NCI-H2196 treated with DMSO at 0.1 percent for 48 hours (cell line): Measurements from ENCODE around the gene SCD5.

Source experiments
- DNase-seq: peaks from one replicate; lab custom pipeline; 2025; ENCODE audit not compliant: unreplicated experiment; lab: John Stamatoyannopoulos, UW

The SCD5 gene

DNA sequence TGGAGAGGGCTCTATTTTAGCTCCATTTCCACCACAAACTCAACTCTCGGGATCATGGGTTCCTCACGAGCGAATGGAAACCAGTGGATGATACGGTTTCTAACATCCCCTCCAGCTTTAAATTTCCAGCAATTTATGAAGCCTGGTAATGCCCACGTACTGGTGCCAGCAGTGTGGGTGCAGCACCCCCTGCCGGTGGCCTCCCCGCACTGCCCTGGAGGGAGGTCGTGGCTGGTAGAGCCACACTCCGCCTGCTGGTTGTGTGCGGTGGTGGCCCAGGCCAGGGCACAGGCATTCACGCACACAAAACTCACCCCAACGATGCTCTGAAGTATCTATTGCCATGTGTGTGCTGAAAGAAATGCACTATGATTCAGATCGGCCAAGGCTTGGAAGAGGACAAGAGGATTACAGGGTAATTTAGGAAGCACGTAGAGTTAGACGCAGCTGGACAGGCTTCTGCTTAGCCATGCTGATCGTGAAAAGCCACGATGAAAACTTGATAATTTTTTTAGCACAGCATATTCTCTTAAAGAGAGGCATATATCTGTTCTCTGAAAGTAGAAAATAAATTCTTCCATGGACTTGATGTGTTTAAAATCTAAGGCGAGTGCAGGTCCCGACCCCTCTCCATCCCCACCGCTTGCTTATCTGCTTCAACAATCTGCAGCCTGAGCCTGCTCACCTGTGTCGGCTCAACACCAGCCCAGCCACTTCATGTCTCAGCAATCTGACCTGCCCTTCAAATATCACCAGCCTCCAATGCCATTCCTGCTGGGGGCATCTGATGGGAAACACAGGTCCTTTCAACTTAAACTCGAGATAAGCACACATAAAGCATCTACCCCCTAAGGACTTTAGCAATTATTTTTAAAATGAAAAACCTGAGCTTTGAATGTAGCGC lies 59.1 kb downstream of the SCD5 start:
- DNase-seq = no peak

DNA sequence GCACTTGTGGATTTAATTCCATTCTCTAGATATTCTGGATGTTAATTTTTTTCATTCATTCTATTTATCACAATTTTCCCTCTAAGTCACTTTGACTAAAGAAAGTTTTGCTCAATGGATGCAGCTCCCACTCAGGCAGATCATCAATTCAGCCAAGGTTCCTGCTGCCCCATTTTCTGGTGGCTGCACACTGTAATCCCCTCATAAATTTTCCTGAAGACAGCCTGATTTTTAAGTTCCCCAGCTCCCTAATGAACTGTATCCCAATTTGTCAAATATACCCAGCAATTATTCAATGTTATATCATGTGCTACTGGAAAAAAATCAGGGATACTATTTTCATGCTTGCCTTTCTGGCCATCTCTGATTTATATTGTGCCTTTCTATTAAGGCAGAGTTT lies 61.2 kb downstream of the SCD5 start:
- DNase-seq = no peak

DNA sequence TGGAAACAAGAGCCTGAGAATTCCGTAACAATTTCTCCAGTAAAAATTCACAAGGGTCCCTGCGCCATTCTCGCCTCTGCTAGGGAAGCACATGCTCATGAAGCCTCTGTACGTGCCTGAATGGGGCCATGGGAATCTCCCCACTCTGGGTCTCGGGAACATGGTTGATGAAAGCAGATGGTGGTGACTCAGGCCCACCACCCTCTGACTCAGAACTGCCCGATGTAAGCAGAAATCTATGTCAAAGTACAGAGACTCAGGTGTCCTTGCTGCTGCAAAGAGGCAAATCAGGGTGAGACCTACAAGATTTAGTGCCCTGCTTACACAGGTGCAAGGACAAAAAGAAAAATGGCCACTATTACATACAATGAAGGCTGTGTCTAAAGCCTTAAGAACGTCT lies 65.0 kb downstream of the SCD5 start:
- no peak for DNase-seq

DNA sequence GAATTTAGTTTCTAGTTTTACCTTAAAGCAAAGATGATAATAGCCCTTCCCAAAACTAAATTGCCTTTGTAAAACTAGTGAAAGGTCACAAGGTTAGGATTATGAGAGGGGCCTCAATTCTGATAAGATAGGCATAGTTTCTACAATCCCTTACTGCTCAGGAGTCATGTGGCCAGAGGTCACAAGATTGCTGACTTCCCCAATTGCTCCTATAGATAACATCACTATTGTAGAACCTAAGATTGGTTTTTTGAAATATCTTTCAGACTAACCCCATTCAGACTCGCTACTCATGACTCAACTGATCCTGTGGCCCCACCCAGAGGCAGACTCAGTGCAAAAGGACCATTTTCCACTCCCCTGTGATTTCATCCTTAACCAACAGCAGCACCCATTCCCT lies 70.3 kb downstream of the SCD5 start:
- no peak for DNase-seq

DNA sequence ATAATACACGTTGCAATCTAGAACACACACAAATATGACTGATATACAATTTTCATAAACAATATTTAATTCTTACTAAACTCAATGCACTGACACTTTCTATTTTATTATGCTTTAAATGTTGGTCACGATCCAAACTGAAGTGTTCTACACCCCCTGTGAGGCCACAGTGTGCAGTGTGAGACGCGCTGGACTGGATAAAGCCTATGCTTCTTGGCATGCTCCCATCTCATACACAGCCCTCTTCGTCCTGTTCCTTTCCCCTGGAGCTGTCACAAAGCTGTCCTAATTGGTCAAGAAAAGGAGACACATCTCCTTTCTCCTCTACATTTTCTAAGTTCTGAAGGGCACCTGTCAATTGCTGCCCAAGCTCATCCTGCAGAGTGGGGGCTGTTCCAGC lies 72.0 kb downstream of the SCD5 start:
- no peak for DNase-seq

DNA sequence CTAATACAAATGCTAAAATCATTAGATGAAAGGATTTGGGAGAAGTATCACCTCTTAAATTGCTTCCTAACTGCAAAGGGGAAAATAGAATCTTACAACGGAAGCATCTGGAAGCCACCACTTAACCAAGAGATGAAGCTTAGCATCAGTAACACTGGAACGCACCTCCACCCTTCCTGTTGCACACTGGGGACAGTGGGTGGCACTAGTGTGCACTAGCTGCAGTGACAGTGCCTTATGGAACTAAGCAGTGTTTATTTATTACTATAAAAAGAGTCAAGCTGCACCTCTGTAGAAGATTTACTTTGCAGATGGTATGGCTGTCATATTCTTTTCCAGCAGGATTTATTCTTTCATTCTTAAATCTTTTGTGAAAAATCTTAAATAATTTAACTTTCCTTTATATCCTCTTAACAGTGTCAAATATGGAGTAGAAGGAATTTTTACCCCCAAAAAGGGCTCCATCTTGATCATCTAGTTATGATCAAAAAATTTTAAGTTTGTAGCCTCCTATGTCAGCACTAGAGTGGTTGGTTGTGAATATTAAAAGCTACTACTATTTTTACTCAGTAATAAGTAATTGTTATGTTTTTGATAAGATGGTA lies 76.7 kb downstream of the SCD5 start:
- DNase-seq = no peak

DNA sequence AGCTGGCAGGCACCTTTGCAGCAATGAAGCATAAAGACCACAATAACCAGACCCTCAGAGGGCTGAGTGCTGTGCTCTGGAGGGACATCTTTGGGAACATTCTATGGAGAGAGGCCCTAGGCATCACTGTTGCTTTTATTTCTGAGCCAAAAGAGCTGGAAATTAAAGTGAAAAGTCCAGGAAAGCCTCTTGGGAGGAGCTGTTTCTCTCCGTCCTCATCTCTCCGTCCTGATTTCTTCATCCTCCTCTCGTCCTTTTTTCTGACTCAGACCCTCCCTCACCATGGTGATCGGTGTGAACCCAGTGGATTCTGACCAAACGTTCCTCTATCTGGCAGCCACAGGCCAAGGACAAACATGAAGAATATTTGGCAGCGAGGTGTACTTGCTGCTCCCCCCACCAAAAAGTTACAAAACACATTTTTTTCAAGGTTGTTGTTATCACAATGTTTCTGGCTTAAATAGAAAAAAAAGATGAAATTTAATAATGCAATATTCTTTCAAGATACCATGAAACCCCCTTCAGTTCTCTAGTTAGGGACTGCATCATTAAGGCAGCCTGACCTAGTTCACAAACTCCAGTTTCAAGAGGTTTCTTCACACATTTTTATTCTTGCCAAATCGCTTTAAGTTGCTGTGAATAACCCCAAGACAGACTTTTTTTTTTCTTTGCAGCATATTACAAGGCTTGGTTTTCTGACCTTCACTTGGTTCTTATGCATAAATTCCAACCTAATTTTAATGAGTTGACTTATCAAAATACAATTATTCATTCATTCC lies 80.2 kb downstream of the SCD5 start:
- no peak for DNase-seq

DNA sequence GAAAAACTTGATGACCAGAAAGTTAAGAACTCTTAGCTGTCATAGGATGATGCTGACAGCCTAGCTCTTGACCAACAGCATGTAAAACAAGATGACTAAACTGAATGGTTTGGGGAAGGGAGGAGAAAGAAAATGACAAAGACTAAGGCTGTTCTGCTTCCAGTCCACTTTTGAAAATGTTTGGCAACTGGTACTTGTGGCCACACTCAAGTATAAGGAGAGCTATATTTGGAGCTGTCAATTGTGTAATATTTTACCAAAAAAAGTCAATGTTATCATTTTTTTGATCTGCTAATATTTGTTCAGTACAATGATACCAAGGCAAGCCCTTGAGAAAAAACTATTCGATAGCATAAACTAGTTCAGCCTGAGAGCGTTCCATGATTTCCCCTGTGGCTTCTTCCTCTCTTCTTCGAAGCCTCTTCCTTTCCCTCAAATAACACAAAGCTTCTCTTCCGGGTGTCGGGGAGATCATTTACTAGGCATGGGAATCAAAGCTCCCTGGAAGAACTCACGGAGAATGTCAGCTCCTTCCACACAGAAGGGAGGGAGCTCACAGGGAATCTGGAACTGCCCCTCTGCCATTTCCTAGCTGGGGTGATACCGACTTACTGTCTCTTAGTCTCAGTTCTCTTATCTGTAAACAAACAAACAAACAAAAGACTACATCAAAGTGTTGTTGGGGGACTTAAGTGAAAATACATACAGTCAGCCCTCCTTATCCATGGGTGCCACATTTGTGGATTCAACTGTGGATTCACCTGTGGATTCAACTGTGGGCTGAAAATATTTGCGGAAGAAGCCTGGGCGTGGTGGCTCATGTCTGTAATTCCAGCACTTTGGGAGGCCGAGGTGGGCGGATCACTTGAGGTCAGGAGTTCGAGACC lies 82.6 kb downstream of the SCD5 start:
- no peak for DNase-seq

DNA sequence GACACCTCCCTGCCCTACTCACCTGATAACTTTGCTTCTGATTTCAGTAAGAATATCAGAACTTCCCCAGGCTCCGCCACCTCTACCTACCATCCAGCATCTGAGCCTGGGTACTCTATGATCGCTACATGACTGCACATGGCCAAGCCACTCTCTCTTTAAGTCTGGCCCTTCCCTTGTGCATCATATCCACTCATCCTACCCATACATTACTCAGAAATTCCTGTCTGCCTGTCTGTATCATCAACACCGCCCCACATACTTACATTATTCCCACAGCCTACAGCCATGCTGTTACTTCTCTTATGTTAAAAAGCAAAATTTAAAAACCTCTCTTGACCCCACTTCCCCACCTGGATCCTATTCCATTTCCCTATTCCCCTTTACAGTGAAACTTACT lies 84.7 kb downstream of the SCD5 start:
- no peak for DNase-seq

DNA sequence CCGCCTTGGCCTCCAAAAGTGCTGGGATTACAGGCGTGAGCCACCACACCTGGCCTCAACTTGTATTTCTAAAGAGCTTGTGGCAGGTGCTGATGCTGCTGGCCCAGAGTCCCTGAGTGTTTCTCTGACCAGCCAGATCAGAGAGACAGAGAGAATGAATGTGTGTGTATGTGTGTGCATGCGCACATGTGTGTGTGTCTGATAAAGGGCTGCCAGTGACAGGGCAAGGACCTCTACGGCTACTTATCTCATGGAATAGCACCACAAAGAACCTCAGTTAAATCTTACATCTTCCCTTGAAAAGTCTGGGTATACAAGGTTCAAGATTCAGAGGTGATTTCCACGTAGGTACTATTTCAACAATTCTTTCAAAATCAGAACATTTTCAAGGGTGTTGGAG lies 86.0 kb downstream of the SCD5 start:
- no peak for DNase-seq

DNA sequence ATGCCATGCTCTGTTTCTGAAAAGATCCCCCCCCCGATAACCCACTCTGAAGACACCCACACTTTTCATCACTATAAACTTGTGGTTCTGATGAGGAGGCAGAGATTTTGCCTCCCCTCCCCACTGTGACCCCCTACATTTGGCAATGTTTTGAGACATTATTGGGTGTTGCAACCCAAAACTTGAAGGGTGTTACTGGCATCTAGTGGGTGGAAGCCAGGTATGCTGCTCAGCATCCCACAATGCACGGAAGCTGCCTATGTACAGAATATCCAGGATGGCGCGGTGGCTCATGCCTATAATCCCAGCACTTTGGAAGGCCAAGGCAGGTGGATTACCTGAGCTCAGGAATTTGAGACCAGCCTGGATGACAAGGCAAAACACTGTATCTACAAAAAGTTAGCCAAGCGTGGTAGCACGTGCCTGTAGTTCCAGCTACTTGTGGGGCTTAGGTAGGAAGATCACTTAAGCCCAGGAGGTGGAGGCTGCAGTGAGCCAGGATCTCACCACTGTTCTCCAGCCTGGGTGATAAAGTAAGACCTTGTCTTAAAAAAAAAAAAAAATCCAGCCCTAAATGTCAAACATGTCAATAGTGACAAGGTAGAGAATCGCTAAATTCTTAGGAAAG lies 87.3 kb downstream of the SCD5 start:
- DNase-seq = no peak

DNA sequence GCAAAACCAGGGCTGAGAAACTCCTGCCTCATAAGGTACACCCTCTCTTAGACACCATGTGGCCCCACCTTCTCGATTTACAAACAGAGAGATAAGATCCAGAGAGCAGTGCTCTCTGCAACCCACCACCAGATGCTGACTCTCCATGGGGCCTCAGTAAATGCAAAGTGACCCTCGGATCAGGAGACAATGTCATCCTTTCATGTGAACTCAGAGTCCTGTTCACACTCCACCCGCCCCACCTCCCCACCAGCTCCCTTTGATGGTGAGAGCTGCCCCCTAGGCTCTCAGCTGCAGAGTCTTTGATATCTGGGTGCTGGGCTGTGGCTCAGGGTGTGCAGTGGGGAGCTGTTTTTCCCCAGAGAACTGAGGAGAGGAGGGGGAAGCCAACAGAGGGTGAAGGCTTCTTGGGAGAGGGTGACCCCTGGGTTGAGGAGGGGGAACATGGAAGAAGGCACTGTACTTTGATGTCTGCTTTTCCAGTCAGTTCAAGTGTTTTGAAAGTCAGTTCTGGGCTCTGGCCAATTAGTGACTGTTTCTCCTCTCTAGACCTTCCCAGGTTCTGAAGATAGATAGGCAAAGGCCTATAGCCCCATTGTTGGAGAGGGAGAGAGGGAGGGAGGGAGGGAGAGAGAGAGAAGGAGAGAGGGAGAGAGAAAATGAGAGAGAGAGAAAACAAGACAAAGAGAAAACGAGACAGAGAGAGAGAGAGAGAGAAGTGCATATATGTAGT lies 88.2 kb downstream of the SCD5 start:
- DNase-seq = no peak

DNA sequence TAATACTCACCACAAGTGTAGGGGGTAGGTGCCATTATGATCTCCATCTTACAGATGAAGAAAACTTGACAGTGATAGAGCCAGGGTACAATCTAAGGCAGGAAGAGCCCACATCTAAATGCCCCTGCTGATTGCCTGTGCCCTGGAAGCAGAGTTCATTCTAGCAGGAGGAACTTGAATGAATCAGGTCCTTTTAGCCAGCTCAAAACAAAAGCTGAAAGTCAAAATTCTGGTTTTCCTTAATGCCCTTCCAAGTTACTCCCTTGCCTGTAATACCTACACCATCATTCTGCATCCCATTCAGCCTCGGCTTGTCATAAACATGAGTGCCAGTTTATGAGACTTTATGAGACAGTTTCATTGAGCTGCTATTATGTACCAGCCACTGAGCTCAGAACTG lies 89.6 kb downstream of the SCD5 start:
- DNase-seq = no peak

DNA sequence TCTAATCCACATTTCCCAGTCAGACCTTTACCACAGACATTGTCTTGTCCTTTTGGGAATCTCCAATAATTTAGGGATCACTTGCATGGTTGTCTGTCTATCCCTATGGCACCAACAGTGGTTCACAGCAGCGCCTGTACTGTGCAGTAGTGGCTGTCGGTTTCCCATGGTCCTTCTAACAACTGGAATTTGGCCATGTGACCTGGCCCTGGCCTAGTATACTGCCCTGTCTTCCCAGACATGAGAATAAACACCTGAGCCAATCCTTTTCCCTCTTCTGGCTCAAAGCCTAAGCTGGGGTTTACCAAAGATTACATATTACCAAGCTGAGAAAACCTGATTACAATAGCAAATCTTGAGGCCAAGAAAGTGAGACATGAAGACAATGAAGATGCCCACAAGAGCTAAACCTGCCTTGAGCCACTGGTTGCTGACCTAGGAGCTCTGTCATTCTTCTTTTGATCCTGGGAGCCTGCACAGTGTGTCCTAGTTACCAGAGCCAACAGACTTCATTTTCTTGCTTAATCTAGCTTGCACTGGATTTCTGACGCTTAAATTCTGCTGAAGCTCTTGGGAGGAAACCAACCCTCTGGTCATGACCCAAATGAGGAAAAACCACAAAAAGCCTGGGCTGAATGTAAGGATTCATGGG lies 92.1 kb downstream of the SCD5 start:
- no peak for DNase-seq

DNA sequence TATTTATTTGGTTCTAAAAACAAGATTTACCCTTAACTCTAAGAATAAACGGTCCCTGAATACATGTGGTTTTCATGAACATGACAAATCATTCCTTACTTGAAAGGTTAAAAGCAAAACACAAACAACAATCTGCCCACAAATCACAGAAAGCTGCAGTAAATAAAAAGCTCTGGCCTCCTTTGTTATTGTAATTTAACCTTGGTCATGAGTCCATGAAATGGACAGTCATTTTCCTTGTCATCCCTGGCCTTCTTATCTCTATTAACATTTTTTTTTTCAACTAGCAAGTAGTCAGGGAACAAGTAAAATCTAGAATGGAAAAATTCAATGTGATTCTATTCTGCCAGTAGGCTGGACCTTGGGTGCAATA lies 92.7 kb downstream of the SCD5 start:
- no peak for DNase-seq

DNA sequence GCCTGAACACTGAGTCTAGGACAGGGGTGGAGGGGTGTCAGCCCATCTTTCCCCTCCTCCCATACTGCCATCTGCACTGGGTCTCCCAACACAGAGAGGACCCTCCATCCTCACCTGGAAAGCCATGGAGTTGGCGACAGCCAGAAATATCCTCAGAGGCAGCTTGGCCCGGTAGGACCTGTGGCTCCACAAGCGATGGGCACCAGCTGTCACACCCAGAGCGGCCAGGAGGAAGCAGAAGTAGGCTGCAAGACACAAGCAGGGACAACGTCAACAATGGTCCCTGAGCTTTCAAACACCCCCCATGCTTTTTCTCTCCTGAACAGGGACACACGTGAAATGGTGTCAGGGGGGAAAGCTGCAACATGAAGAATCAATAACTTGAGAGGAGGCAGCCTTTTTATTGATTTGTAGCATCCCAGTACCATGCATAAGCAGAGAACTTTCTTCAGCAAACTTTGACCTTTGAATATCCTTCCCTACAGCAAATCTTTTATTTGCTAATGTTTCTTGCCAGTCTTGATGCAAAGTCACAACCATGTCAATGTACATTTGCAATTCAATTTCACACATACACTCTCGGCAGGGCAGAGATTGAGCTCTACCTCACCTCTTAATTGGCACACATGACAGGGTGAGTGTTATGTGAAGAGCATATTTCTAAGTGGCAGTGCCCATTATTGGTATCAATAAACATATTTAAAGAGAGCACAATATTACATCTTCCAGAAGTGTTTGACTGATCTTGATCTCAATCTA lies 93.2 kb downstream of the SCD5 start:
- DNase-seq = no peak

DNA sequence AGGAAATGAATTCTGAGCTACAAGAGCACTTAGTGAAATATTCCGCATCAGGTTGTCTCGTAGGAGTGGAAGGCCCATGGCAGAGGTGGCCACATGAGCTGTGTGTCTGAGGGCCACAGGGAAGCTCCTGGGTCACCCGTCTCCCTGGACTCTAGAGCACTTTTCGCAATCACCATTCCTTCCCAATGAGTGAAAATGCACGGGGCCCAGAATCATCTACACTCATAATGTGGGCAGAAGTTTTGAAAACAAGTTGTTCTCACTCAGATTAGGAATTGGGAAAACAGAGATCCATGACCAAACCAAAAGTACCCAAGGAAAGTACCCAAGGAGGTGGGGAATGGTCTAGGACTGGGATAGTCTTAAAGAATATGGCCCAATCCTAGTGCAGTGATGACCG lies 94.4 kb downstream of the SCD5 start:
- no peak for DNase-seq

DNA sequence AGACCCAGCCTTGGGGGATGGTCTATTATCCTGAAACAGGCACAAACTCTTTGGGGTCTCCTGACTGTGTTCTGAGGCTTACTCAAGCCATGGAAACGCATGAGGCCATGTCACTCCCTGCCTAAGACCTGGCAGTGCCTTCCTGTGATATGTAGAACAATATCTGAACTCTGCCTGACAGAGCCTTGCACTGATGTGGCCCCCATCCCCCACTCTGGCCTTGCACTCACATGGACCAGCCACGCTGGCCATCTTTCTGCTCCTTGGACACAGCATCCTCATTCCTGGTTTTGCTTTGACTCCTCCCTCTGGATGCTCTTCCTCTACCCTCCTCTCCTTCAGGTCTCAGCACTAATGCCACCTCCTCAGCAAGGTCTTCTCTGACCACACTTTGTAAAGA lies 100.2 kb downstream of the SCD5 start:
- DNase-seq = no peak

DNA sequence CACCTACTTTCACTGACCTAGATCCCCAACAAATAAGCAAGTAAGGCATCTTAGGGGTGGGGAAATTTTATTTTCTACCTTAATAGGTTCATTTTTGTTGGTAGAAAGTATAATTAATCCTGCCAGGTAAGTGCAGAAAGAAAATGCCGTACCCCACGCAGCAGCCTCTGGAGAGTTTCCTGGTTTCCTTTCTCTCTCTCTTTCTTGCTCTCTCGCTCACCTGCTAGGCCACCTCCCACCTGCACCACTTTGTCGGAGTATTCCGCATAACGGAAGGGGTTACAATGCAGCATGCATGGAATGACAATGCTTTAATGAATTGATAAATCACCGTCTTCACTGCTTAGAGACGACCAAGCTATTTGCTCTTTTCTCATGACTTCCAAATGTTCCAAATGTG lies 101.0 kb downstream of the SCD5 start:
- no peak for DNase-seq
